Measurements from ENCODE around the gene HNRNPC. TPM values are rescaled to one million over a fixed set of nuclear protein-coding genes. Genes with fewer than 3 reads are reported as not detected.
"Not testable (repeated sequence)": the region's sequence is repeated elsewhere in the genome, so short reads cannot be mapped to it uniquely, and the experiment has no call there.

The HNRNPC gene
- total RNA-seq, 4 donors from 2014 or later = 201 to 392 (median 259) TPM

DNA sequence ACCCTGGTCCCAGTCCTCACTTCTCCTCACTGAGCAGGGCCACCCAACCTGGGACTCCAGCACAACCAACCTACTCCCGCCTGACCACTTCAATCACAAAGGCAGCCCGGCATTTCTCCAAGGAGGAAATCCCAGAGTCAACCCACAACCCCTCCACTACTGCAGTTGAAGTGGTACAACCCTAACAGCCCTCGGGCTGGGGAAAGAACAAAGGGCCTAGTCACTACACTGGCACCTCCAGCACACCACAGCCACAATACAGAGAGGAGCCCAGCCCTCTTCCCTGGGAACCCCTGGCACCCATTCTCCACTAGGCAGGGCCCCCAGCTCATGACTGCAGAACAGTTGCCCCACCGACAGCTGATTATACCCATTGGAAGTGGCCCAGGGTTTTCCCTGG, 99.7 kb downstream of the HNRNPC start:
- TF ChIP-seq POLR2A (IDR thresholded peaks at IDR 0.05) = no peak
- TF ChIP-seq, protein P1, sequence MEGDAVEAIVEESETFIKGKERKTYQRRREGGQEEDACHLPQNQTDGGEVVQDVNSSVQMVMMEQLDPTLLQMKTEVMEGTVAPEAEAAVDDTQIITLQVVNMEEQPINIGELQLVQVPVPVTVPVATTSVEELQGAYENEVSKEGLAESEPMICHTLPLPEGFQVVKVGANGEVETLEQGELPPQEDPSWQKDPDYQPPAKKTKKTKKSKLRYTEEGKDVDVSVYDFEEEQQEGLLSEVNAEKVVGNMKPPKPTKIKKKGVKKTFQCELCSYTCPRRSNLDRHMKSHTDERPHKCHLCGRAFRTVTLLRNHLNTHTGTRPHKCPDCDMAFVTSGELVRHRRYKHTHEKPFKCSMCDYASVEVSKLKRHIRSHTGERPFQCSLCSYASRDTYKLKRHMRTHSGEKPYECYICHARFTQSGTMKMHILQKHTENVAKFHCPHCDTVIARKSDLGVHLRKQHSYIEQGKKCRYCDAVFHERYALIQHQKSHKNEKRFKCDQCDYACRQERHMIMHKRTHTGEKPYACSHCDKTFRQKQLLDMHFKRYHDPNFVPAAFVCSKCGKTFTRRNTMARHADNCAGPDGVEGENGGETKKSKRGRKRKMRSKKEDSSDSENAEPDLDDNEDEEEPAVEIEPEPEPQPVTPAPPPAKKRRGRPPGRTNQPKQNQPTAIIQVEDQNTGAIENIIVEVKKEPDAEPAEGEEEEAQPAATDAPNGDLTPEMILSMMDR (IDR thresholded peaks at IDR 0.05) = no peak
- DNase-seq = no peak
- H3K27me3 ChIP-seq = no peaks in the 10 kb centered on the region
- no peaks in the 10 kb centered on the region for H3K9me3 ChIP-seq
- H3K4me3 ChIP-seq = no peak overlapping the region
- H3K27ac ChIP-seq = no peak overlapping the region
- H3K36me3 ChIP-seq = no peaks in the 10 kb centered on the region
- no peaks in the 10 kb centered on the region for H3K4me1 ChIP-seq

DNA sequence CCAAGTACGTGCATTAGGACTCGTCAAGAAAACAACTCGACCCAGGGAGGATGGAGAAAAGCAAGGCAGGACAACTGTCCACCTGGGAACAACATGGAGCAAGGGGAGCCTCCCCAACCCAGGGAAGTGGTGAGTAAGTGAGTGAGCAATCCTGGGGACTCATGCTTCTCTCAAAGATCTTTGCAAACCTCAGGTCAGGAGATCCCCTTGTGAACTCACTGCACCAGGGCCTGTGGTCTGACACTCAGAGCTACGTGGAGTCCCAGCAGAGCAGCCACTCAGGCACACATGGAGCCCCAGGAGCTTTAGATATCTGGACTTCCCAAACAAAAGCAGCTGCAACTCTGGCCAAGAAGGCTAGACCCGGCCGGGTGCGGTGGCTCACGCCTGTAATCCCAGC, 101.2 kb downstream of the HNRNPC start:
- H3K27me3 ChIP-seq = no peaks in the 10 kb centered on the region
- DNase-seq = no peak

DNA sequence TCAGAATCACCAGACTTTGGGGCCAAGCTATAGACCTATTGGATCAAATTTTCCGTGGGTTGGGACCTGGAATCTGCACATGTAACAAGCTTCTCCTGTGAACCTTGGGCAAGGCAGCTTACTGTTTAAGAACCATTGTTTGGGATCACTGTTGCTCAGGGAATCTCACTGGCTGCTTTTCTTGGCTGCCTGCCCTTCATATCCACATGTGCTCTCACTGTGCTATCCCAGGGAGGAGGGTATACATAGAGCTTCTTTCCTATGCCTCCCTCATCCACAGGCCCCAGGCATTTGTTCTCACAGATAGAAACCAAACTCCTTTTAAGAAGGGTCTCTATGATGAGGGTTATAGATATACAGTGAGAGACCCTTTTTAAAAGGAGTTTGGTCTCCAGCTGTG, 103.6 kb downstream of the HNRNPC start:
- H3K4me3 ChIP-seq, H3K36me3 ChIP-seq, H3K4me1 ChIP-seq, H3K27ac ChIP-seq, DNase-seq, H3K27me3 ChIP-seq, H3K9me3 ChIP-seq: not testable (repeated sequence)

More for the DNA sequence above, 101.2 kb downstream of the HNRNPC start:
- TF ChIP-seq, protein P1 (IDR thresholded peaks at IDR 0.05) = no peak
- no peak for TF ChIP-seq POLR2A (IDR thresholded peaks at IDR 0.05)
- Histone ChIP-seq H3K4me3 (no peak overlapping the region), H3K9me3 (no peaks in the 10 kb centered on the region), H3K27ac (no peak overlapping the region), H3K36me3 (no peaks in the 10 kb centered on the region), H3K4me1 (no peaks in the 10 kb centered on the region)

DNA sequence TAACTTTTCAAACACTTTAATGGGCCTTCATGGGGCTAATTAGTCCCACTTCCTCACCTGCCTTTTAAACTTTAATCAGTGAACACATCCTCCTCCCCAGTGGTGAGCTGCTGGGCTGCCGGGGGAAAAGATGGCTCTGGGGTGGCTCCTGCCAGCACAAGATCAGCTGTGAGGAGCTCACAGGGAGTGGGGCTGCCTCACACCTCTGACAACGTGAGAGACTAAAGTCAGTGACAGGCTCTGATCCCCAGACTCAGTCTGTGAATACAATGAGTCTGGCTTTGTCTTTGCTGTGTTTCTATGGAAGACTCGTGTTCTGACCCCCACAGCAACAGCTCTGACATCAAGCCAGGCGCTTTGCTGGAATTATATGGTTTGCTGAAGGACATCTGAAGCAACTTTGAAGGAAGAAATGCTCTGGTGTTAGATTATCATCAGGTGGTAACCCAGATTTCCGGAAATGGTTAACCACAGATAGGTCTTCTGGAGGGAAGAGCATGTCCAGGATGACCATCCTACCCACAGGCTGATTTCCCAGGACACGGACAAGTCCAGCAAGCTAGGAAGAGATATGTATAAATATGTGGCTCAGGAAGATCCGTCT, 104.1 kb downstream of the HNRNPC start:
- not testable (repeated sequence) for H3K4me3 ChIP-seq, H3K36me3 ChIP-seq, H3K27ac ChIP-seq, DNase-seq, H3K27me3 ChIP-seq, H3K9me3 ChIP-seq, H3K4me1 ChIP-seq

DNA sequence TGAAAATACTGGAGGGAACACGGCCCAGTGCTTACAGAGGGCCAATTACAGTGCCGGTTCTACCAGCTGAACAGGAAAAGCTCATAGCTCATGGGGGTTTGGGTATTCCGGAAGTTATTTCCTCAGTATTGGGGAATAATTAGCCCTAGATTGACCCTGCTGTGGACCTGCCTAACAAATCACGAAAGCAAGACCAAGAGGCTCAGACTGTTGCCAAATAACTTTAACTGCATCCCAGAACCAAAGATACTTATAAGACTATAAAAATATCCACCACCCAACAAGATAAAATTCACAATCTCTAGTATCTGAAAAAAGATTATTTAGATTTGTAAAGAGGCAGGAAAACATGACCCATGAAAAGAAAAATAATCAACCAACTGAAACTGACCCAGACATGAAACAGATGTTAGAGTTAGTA, 105.4 kb downstream of the HNRNPC start:
- no peaks in the 10 kb centered on the region for H3K9me3 ChIP-seq
- TF ChIP-seq POLR2A (IDR thresholded peaks at IDR 0.05) = no peak
- TF ChIP-seq, protein P1 (IDR thresholded peaks at IDR 0.05) = no peak
- no peak for DNase-seq
- no peaks in the 10 kb centered on the region for H3K4me1 ChIP-seq
- H3K27ac ChIP-seq = no peak overlapping the region
- no peaks in the 10 kb centered on the region for H3K36me3 ChIP-seq
- H3K4me3 ChIP-seq = no peak overlapping the region
- no peaks in the 10 kb centered on the region for H3K27me3 ChIP-seq

DNA sequence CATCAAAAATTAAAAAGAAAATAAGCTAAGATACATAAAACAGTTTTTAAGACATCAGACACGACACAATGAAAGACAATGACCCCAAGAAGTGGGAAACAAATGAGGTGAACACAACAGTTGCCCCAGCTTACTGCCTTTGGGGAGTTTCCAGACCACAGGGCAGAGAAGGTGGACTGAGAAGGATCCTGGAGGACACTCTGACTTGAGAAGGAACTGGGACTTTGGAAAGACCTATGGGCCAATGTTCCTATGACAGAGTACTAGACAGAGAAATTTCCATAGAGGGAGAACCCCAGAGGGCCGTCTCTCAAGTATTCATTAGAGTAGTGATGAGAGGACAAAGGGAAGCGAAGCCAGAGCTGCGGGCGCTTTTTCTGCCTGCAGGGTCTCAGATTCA, 107.2 kb downstream of the HNRNPC start:
- H3K9me3 ChIP-seq = no peaks in the 10 kb centered on the region
- no peaks in the 10 kb centered on the region for H3K4me1 ChIP-seq
- DNase-seq = no peak
- H3K27me3 ChIP-seq = no peaks in the 10 kb centered on the region
- H3K36me3 ChIP-seq = no peaks in the 10 kb centered on the region
- TF ChIP-seq, protein P1 (IDR thresholded peaks at IDR 0.05) = no peak
- no peak for TF ChIP-seq POLR2A (IDR thresholded peaks at IDR 0.05)
- no peak overlapping the region for H3K4me3 ChIP-seq
- no peak overlapping the region for H3K27ac ChIP-seq

DNA sequence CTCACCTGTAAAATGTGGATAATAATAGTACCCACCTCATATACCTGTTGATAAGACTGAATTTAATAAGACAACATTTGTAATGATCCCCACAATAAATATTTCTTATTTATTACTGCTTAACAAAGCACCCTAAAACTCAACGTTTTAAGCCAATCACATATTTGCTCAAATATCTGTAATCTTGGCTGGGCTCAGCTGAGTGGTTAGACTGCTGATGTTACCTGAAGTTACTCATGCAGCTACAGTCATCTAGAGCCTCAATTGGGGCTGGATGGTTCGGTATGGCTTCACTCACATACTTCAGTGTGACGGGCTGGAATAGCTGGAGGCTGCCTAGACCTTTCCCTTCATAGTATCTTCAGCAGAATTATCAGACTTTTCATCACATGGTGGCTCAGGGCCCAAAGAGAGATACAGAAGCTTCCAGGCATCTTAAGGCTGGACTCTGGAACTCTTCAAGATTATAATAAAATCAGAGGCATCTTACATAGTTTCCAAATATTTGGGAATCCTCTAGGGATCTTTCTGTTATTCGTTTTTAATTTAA, 109.1 kb downstream of the HNRNPC start:
- Histone ChIP-seq H3K4me1 (no peaks in the 10 kb centered on the region), H3K4me3 (no peak overlapping the region), H3K36me3 (no peaks in the 10 kb centered on the region), H3K27ac (no peak overlapping the region), H3K9me3 (no peaks in the 10 kb centered on the region), H3K27me3 (no peaks in the 10 kb centered on the region)
- DNase-seq = no peak
- TF ChIP-seq, protein P1 (IDR thresholded peaks at IDR 0.05) = no peak
- no peak for TF ChIP-seq POLR2A (IDR thresholded peaks at IDR 0.05)
